HepG2 (cell line): ENCODE measurements around the gene SIAH1. TPM values are rescaled to one million over a fixed set of nuclear protein-coding genes. Genes with fewer than 3 reads are reported as not detected.

Experiments
- CHD4 ChIP-seq: fragments of 200-600 bp; sonication (generic); IDR thresholded peaks from 2 replicates; pipeline ENCODE4 v1.7.0; 2017; ENCODE audit warnings: mild to moderate bottlenecking, low read length, borderline replicate concordance
- DPF2 ChIP-seq: sonication (generic); formaldehyde crosslinking; IDR thresholded peaks from 2 replicates; pipeline ENCODE4 v1.4.0; 2020; ENCODE audit warnings: mild to moderate bottlenecking, low read depth, missing genetic modification reagents, borderline replicate concordance
- EP300 ChIP-seq, 3 experiments: sonication (generic) in 1 of 3; formaldehyde crosslinking in 1 of 3; IDR thresholded peaks; 2 replicates each; pipeline versions ENCODE4 v1.5.1 to v1.6.1; 2011 to 2020; ENCODE audit warnings: low read depth in 2 of 3, low read length in 2 of 3, borderline replicate concordance in 1 of 3, improper control_type of control experiment in 1 of 3, mild to moderate bottlenecking in 1 of 3, missing genetic modification reagents in 1 of 3, moderate library complexity in 1 of 3
- HMG20A ChIP-seq: IDR thresholded peaks from 2 replicates; pipeline ENCODE4 v1.6.1; 2016; ENCODE audit warnings: borderline replicate concordance
- MAX ChIP-seq: IDR thresholded peaks from 2 replicates; pipeline ENCODE4 v1.6.1; 2012; ENCODE audit warnings: inconsistent platforms
- MED13 ChIP-seq: sonication (generic); formaldehyde crosslinking; IDR thresholded peaks from 2 replicates; pipeline ENCODE4 v1.5.0; 2020; ENCODE audit warnings: missing genetic modification reagents
- MTF1 ChIP-seq: sonication (generic); formaldehyde crosslinking; IDR thresholded peaks from 2 replicates; pipeline ENCODE4 v1.5.0; 2020; ENCODE audit warnings: missing genetic modification reagents
- RNF2 ChIP-seq: fragments of 450-650 bp; conservative IDR thresholded peaks from 2 replicates; pipeline ENCODE4 v1.6.1; 2016; ENCODE audit warnings: low read depth
- RXRB ChIP-seq: IDR thresholded peaks from 2 replicates; pipeline ENCODE4 v1.6.1; 2016; ENCODE audit warnings: borderline replicate concordance, missing genetic modification reagents, missing compliant biosample characterization
- TSC22D2 ChIP-seq: sonication (generic); formaldehyde crosslinking; IDR thresholded peaks from 2 replicates; pipeline ENCODE4 v1.5.1; 2020; ENCODE audit warnings: missing genetic modification reagents, mild to moderate bottlenecking, borderline replicate concordance
- ZBTB2 ChIP-seq: sonication (generic); formaldehyde crosslinking; IDR thresholded peaks from 2 replicates; pipeline ENCODE4 v1.8.0; 2022; ENCODE audit warnings: low read depth, missing genetic modification reagents
- ZNF18 ChIP-seq: sonication (generic); formaldehyde crosslinking; IDR thresholded peaks from 2 replicates; pipeline ENCODE4 v1.8.0; 2022; ENCODE audit warnings: mild to moderate bottlenecking, missing genetic modification reagents; ENCODE audit not compliant: insufficient replicate concordance
- ZNF24 ChIP-seq: fragments of 450-650 bp; IDR thresholded peaks from 2 replicates; pipeline ENCODE4 v1.6.1; 2017; ENCODE audit warnings: antibody characterized with exemption, mild to moderate bottlenecking
- ZNF580 ChIP-seq: IDR thresholded peaks from 2 replicates; pipeline ENCODE4 v1.6.1; 2016; ENCODE audit warnings: low read depth, borderline replicate concordance
- ZNF746 ChIP-seq: sonication (generic); formaldehyde crosslinking; IDR thresholded peaks from 2 replicates; pipeline ENCODE4 v1.8.0; 2022; ENCODE audit warnings: mild to moderate bottlenecking, missing genetic modification reagents
- ZNF788 ChIP-seq: sonication (generic); formaldehyde crosslinking; IDR thresholded peaks from 2 replicates; pipeline ENCODE4 v1.5.0; 2020; ENCODE audit warnings: mild to moderate bottlenecking, missing genetic modification reagents, borderline replicate concordance
- polyA plus RNA-seq, 8 experiments: library from polyadenylated mRNA; depleted of rRNA in 3 of 8; stranded (reverse) in 7 of 8; unstranded in 1 of 8; fragments of >200 nt; fragmentation: Illumina TruSeq in 4 of 8; extraction: Trizol in 4 of 8; gene quantifications; 2 replicates each; pipeline versions ENCODE4 v1.2.1 to v1.2.3, GENCODE V29; 2011 to 2016; ENCODE audit warnings: low read depth in 4 of 8, missing spikeins in 1 of 8, mixed read lengths in 1 of 8; ENCODE audit not compliant: insufficient read depth in 1 of 8
- total RNA-seq, 5 experiments: library from RNA; depleted of rRNA; stranded (reverse); fragments of >200 nt; fragmentation: Illumina TruSeq; extraction: Trizol; gene quantifications; 2 replicates each; pipeline ENCODE4 v1.2.3, GENCODE V29; 2016; ENCODE audit warnings: low read depth in 1 of 5
- TF ChIP-seq, protein P1 (sequence below): sonication (generic); formaldehyde crosslinking; IDR thresholded peaks from 2 replicates; pipeline ENCODE4 v1.4.0; 2020; ENCODE audit warnings: missing genetic modification reagents

The SIAH1 gene
- total and polyA plus RNA-seq, 2 of the 13 experiments (the other 11 are each of a cell fraction or from before 2014, with no cell fraction given) = 16.0 to 28.6 TPM

DNA sequence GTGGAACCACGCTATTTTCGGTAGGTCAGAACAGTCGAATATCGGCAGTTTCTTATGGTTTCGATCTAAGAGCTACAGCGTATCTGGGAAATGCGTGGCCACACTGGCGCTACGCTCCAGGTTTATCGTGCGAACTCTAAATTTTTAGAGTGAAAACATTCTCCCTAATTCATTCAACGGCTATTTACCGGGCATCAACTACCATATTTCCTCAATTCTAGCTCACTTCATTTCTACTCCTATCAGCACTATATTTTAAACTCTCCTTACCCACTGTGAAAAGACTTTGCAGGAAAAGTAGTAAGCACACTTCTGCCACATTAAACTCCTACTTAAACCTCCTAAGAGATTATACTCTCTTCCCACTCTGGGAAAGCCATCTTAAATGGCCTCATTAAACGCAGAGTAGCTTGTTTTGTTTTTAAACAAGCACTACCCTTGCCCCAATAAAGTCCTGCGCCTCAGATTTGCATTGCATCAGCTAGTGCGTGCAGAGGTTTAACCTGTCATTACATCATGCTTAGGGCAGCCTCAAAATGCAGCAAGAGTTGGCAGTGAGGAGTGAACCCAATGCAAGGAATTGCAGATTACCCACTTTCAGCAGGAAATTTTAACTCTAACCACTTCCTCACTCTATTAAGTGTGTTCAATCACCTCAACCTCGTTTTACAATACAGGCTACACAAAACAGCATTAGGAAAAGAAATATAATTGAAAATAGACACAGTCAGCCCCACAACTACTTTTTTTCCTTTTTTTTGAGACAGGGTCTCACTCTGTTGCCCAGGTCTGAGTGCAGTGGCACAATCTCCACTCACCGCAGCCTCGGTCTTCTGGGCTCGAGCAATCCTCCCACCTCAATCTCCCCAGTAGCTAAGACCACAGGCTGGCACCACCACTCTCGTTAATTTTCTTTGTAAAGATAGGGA is 18.8 kb downstream of the SIAH1 start (continued):
- TF ChIP-seq, protein P1, sequence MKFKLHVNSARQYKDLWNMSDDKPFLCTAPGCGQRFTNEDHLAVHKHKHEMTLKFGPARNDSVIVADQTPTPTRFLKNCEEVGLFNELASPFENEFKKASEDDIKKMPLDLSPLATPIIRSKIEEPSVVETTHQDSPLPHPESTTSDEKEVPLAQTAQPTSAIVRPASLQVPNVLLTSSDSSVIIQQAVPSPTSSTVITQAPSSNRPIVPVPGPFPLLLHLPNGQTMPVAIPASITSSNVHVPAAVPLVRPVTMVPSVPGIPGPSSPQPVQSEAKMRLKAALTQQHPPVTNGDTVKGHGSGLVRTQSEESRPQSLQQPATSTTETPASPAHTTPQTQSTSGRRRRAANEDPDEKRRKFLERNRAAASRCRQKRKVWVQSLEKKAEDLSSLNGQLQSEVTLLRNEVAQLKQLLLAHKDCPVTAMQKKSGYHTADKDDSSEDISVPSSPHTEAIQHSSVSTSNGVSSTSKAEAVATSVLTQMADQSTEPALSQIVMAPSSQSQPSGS (CRISPR knock-in tag) = peak; percentile 89; the same call in 1 of the 2 replicates
- TF ChIP-seq RNF2 (no peak), HMG20A (CRISPR knock-in tag) (no peak), ZNF580 (CRISPR knock-in tag) (0 out of 2 replicates have a peak, but pooled peaks have one; percentile 27), ZNF746 (CRISPR knock-in tag) (no peak), DPF2 (CRISPR knock-in tag) (0 out of 2 replicates have a peak, but pooled peaks have one; percentile 16), EP300 (IDR thresholded peaks at IDR 0.05; ENCODE audit: low read depth in 2 of 2, low read length in 2 of 2) (peak in 1 of 2 experiments; percentile 25; a peak in 1 of 4 replicates), EP300 (CRISPR knock-in tag; IDR thresholded peaks at IDR 0.05; ENCODE audit: borderline replicate concordance) (peak; percentile 52; the same call in 1 of the 2 replicates), ZNF788 (no peak; the same call in 1 of the 2 replicates), MAX (peak; percentile 59; the same call in 1 of the 2 replicates), RXRB (CRISPR knock-in tag) (peak; percentile 74), CHD4 (peak; percentile 52; the same call in 1 of the 2 replicates), ZNF18 (no peak), ZBTB2 (CRISPR knock-in tag) (no peak), ZNF24 (no peak), TSC22D2 (CRISPR knock-in tag) (0 out of 2 replicates have a peak, but pooled peaks have one; percentile 5), MTF1 (no peak), MED13 (no peak)
